GM23338 (cell line): Measurements from ENCODE around the gene NCBP3. TPM values are rescaled to one million over a fixed set of nuclear protein-coding genes. Genes with fewer than 3 reads are reported as not detected.

Source experiments
- ATAC-seq: fragments of 200-7000 bp; cut with Tn5 transposase; 3 replicates; pipeline ENCODE4 v1.9.1; 2020
- DNase-seq: peaks from one replicate; pipeline ENCODE4 v3.0.0-alpha.2; 2015; ENCODE audit warnings: low spot score
- H2AFZ ChIP-seq: fragments of 200-600 bp; sonication (generic); 2 replicates; pipeline ENCODE4 v1.8.0; 2016; ENCODE audit warnings: antibody characterized with exemption, mild to moderate bottlenecking, moderate library complexity
- H3F3A ChIP-seq: fragments of 200-600 bp; sonication (generic); replicated peaks from 2 replicates; pipeline ENCODE4 v1.8.0; 2017; ENCODE audit warnings: antibody characterized with exemption, mixed run types, low read depth
- H3K27ac ChIP-seq: fragments of 200-600 bp; sonication (generic); 2 replicates; pipeline ENCODE4 v1.6.1; 2016; ENCODE audit warnings: low read depth
- H3K27me3 ChIP-seq: fragments of 200-600 bp; sonication (generic); 2 replicates; pipeline ENCODE4 v1.8.0; 2016; ENCODE audit warnings: mild to moderate bottlenecking, mixed run types, moderate library complexity; ENCODE audit not compliant: insufficient read depth
- H3K36me3 ChIP-seq: fragments of 200-600 bp; sonication (generic); 2 replicates; pipeline ENCODE4 v1.8.0; 2016; ENCODE audit warnings: mild to moderate bottlenecking; ENCODE audit not compliant: insufficient read depth
- H3K4me1 ChIP-seq: fragments of 200-600 bp; sonication (generic); 2 replicates; pipeline ENCODE4 v1.8.0; 2016; ENCODE audit warnings: mild to moderate bottlenecking, moderate library complexity; ENCODE audit not compliant: insufficient read depth
- H3K4me2 ChIP-seq: fragments of 200-600 bp; sonication (generic); 2 replicates; pipeline ENCODE4 v1.7.1; 2017; ENCODE audit warnings: mixed run types
- H3K4me3 ChIP-seq: fragments of 200-600 bp; sonication (generic); 2 replicates; pipeline ENCODE4 v1.6.1; 2016; ENCODE audit warnings: mixed run types
- H3K79me2 ChIP-seq: fragments of 200-600 bp; sonication (generic); replicated peaks from 2 replicates; pipeline ENCODE4 v1.8.0; 2017; ENCODE audit warnings: mild to moderate bottlenecking; ENCODE audit not compliant: insufficient read depth
- H3K9me2 ChIP-seq: fragments of 200-600 bp; sonication (generic); 2 replicates; pipeline ENCODE4 v1.8.0; 2017; ENCODE audit not compliant: insufficient read depth
- H4K20me1 ChIP-seq: fragments of 200-600 bp; sonication (generic); replicated peaks from 2 replicates; pipeline ENCODE4 v1.8.0; 2017; ENCODE audit warnings: mild to moderate bottlenecking; ENCODE audit not compliant: insufficient read depth
- H3K27ac Mint-ChIP-seq: 2 replicates; pipeline ENCODE4 v1.8.0; 2020; ENCODE audit warnings: inconsistent platforms, mild to moderate bottlenecking, moderate library complexity, mixed read lengths
- H3K27me3 Mint-ChIP-seq: 3 replicates; pipeline ENCODE4 v1.8.0; 2022; ENCODE audit warnings: low read depth, mild to moderate bottlenecking, moderate library complexity, mixed read lengths, inconsistent platforms; ENCODE audit not compliant: insufficient read depth, poor library complexity
- H3K36me3 Mint-ChIP-seq: 3 replicates; pipeline ENCODE4 v1.8.0; 2021; ENCODE audit warnings: low read depth, mild to moderate bottlenecking, inconsistent platforms, moderate library complexity, mixed read lengths
- H3K4me1 Mint-ChIP-seq: 3 replicates; pipeline ENCODE4 v1.8.0; 2020; ENCODE audit warnings: mild to moderate bottlenecking, inconsistent platforms, mixed read lengths
- H3K4me3 Mint-ChIP-seq: 3 replicates; pipeline ENCODE4 v1.8.0; 2021; ENCODE audit warnings: moderate library complexity, mild to moderate bottlenecking, inconsistent platforms, mixed read lengths
- H3K9me3 Mint-ChIP-seq: 3 replicates; pipeline ENCODE4 v1.8.0; 2020; ENCODE audit warnings: moderate library complexity, mild to moderate bottlenecking, inconsistent platforms, mixed read lengths
- CREB1 ChIP-seq: fragments of 250-450 bp; sonication (Bioruptor Pico); IDR thresholded peaks from 2 replicates; pipeline ENCODE4 v1.5.0; 2020; ENCODE audit warnings: low read depth, mild to moderate bottlenecking, moderate library complexity
- EZH2 ChIP-seq: fragments of 200-600 bp; sonication (generic); IDR thresholded peaks from one replicate; pipeline ENCODE4 v1.8.0; 2017; ENCODE audit warnings: antibody characterized with exemption, mild to moderate bottlenecking, low read depth; ENCODE audit not compliant: unreplicated experiment
- EZH2phosphoT487 ChIP-seq: fragments of 200-600 bp; sonication (generic); IDR thresholded peaks from one replicate; pipeline ENCODE4 v1.8.1; 2018; ENCODE audit warnings: antibody characterized with exemption; ENCODE audit not compliant: unreplicated experiment
- JUNB ChIP-seq: IDR thresholded peaks from one replicate; pipeline ENCODE4 v1.6.1; 2016; ENCODE audit warnings: antibody characterized with exemption; ENCODE audit not compliant: unreplicated experiment
- NANOG ChIP-seq: IDR thresholded peaks from 2 replicates; pipeline ENCODE4 v1.6.1; 2016; ENCODE audit warnings: antibody characterized with exemption, borderline replicate concordance
- POLR2AphosphoS5 ChIP-seq: IDR thresholded peaks from 2 replicates; pipeline ENCODE4 v1.6.1; 2016; ENCODE audit warnings: antibody characterized with exemption, low read depth
- REST ChIP-seq: IDR thresholded peaks from one replicate; pipeline ENCODE4 v1.6.1; 2018; ENCODE audit warnings: antibody characterized with exemption; ENCODE audit not compliant: unreplicated experiment
- STAT1 ChIP-seq: IDR thresholded peaks from one replicate; pipeline ENCODE4 v1.6.1; 2016; ENCODE audit warnings: antibody characterized with exemption; ENCODE audit not compliant: unreplicated experiment
- ZNF114 ChIP-seq: fragments of 250-450 bp; sonication (Bioruptor Pico); IDR thresholded peaks from 2 replicates; pipeline ENCODE4 v1.5.0; 2020; ENCODE audit warnings: mild to moderate bottlenecking, moderate library complexity
- ZNF331 ChIP-seq: fragments of 250-450 bp; sonication (Bioruptor Pico); IDR thresholded peaks from 2 replicates; pipeline ENCODE4 v1.5.0; 2020; ENCODE audit warnings: low read depth, mild to moderate bottlenecking, moderate library complexity
- polyA plus RNA-seq: library from polyadenylated mRNA; unstranded; fragments of >200 nt; fragmentation: Nextera tagmentation; extraction: Ambion mirVana; gene quantifications from 2 replicates; pipeline ENCODE4 v1.2.1, GENCODE V29; 2016
- total RNA-seq: library from RNA; depleted of rRNA; stranded (reverse); fragments of >200 nt; shearing (Covaris generic); gene quantifications from 2 replicates; pipeline ENCODE4 v1.2.3, GENCODE V29; 2014
- TF ChIP-seq, protein P1 (sequence below): fragments of 250-450 bp; sonication (Bioruptor Pico); IDR thresholded peaks from 2 replicates; pipeline ENCODE4 v1.5.0; 2020; ENCODE audit warnings: mild to moderate bottlenecking, moderate library complexity
- TF ChIP-seq, protein P2 (sequence below), 2 experiments: fragments of 200-600 bp in 1 of 2; sonication (generic) in 1 of 2; conservative IDR thresholded peaks; 2 replicates each; pipeline versions ENCODE4 v1.5.1 to v1.6.1; 2016 to 2017; ENCODE audit warnings: antibody characterized with exemption in 2 of 2, low read depth in 2 of 2, mild to moderate bottlenecking in 2 of 2, moderate library complexity in 1 of 2
- TF ChIP-seq, protein P3 (sequence below): IDR thresholded peaks from 2 replicates; pipeline ENCODE4 v1.6.1; 2016; ENCODE audit warnings: antibody characterized with exemption

The NCBP3 gene
- total and polyA plus RNA-seq, 2 experiments from 2014 or later, result 35.5 to 42.8 TPM

- Mint-ChIP-seq H3K36me3 (no peaks in the 10 kb centered on the region; the same call in 2 of the 3 replicates), H3K9me3 (peaks cover 3% of the 10 kb centered on the region; the same call in 1 of the 3 replicates), H3K27ac (no peak overlapping the region), H3K4me3 (no peak overlapping the region), H3K4me1 (peaks cover 3% of the 10 kb centered on the region; the same call in 2 of the 3 replicates), H3K27me3 (peaks cover 13% of the 10 kb centered on the region)
- Histone ChIP-seq H3K27me3 (no peaks in the 10 kb centered on the region), H3K36me3 (no peaks in the 10 kb centered on the region), H4K20me1 (no peaks in the 10 kb centered on the region), H3K9me2 (no peaks in the 10 kb centered on the region), H2AFZ (no peak overlapping the region), H3K4me3 (no peak overlapping the region), H3K79me2 (no peaks in the 10 kb centered on the region), H3K4me2 (no peak overlapping the region), H3K27ac (no peak overlapping the region), H3F3A (no peaks in the 10 kb centered on the region), H3K4me1 (no peaks in the 10 kb centered on the region)
- ATAC-seq, result no peak
- TF ChIP-seq REST (no peak), EZH2 (no peak), NANOG (no peak), POLR2AphosphoS5 (no peak), STAT1 (no peak), ZNF331 (no peak), ZNF114 (CRISPR knock-in tag) (no peak), EZH2phosphoT487 (no peak), JUNB (no peak), CREB1 (no peak)
- TF ChIP-seq, protein P1, sequence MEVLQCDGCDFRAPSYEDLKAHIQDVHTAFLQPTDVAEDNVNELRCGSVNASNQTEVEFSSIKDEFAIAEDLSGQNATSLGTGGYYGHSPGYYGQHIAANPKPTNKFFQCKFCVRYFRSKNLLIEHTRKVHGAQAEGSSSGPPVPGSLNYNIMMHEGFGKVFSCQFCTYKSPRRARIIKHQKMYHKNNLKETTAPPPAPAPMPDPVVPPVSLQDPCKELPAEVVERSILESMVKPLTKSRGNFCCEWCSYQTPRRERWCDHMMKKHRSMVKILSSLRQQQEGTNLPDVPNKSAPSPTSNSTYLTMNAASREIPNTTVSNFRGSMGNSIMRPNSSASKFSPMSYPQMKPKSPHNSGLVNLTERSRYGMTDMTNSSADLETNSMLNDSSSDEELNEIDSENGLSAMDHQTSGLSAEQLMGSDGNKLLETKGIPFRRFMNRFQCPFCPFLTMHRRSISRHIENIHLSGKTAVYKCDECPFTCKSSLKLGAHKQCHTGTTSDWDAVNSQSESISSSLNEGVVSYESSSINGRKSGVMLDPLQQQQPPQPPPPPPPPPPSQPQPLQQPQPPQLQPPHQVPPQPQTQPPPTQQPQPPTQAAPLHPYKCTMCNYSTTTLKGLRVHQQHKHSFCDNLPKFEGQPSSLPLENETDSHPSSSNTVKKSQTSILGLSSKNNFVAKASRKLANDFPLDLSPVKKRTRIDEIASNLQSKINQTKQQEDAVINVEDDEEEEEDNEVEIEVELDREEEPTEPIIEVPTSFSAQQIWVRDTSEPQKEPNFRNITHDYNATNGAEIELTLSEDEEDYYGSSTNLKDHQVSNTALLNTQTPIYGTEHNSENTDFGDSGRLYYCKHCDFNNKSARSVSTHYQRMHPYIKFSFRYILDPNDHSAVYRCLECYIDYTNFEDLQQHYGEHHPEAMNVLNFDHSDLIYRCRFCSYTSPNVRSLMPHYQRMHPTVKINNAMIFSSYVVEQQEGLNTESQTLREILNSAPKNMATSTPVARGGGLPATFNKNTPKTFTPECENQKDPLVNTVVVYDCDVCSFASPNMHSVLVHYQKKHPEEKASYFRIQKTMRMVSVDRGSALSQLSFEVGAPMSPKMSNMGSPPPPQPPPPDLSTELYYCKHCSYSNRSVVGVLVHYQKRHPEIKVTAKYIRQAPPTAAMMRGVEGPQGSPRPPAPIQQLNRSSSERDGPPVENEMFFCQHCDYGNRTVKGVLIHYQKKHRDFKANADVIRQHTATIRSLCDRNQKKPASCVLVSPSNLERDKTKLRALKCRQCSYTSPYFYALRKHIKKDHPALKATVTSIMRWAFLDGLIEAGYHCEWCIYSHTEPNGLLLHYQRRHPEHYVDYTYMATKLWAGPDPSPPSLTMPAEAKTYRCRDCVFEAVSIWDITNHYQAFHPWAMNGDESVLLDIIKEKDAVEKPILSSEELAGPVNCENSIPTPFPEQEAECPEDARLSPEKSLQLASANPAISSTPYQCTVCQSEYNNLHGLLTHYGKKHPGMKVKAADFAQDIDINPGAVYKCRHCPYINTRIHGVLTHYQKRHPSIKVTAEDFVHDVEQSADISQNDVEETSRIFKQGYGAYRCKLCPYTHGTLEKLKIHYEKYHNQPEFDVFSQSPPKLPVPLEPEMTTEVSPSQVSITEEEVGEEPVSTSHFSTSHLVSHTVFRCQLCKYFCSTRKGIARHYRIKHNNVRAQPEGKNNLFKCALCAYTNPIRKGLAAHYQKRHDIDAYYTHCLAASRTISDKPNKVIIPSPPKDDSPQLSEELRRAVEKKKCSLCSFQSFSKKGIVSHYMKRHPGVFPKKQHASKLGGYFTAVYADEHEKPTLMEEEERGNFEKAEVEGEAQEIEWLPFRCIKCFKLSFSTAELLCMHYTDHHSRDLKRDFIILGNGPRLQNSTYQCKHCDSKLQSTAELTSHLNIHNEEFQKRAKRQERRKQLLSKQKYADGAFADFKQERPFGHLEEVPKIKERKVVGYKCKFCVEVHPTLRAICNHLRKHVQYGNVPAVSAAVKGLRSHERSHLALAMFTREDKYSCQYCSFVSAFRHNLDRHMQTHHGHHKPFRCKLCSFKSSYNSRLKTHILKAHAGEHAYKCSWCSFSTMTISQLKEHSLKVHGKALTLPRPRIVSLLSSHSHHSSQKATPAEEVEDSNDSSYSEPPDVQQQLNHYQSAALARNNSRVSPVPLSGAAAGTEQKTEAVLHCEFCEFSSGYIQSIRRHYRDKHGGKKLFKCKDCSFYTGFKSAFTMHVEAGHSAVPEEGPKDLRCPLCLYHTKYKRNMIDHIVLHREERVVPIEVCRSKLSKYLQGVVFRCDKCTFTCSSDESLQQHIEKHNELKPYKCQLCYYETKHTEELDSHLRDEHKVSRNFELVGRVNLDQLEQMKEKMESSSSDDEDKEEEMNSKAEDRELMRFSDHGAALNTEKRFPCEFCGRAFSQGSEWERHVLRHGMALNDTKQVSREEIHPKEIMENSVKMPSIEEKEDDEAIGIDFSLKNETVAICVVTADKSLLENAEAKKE (CRISPR knock-in tag), result no peak
- TF ChIP-seq, protein P2, sequence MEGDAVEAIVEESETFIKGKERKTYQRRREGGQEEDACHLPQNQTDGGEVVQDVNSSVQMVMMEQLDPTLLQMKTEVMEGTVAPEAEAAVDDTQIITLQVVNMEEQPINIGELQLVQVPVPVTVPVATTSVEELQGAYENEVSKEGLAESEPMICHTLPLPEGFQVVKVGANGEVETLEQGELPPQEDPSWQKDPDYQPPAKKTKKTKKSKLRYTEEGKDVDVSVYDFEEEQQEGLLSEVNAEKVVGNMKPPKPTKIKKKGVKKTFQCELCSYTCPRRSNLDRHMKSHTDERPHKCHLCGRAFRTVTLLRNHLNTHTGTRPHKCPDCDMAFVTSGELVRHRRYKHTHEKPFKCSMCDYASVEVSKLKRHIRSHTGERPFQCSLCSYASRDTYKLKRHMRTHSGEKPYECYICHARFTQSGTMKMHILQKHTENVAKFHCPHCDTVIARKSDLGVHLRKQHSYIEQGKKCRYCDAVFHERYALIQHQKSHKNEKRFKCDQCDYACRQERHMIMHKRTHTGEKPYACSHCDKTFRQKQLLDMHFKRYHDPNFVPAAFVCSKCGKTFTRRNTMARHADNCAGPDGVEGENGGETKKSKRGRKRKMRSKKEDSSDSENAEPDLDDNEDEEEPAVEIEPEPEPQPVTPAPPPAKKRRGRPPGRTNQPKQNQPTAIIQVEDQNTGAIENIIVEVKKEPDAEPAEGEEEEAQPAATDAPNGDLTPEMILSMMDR (conservative IDR thresholded peaks at IDR 0.05; ENCODE audit: low read depth in 2 of 2), result no peak
- TF ChIP-seq, protein P3, sequence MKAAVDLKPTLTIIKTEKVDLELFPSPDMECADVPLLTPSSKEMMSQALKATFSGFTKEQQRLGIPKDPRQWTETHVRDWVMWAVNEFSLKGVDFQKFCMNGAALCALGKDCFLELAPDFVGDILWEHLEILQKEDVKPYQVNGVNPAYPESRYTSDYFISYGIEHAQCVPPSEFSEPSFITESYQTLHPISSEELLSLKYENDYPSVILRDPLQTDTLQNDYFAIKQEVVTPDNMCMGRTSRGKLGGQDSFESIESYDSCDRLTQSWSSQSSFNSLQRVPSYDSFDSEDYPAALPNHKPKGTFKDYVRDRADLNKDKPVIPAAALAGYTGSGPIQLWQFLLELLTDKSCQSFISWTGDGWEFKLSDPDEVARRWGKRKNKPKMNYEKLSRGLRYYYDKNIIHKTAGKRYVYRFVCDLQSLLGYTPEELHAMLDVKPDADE, result no peak
- DNase-seq, result no peak
Observed at GRCh38 chr17:3788200-3788599, 57.8 kb downstream of the NCBP3 start.
